Parathyroid adenoma (tissue), 2 donors: ENCODE data around the gene SH3BGR.

Source experiments
- H2AFZ ChIP-seq: fragments of 300-600 bp; sonication (generic); one replicate; pipeline ENCODE4 v1.7.0; 2017; ENCODE audit warnings: antibody characterized with exemption, mild to moderate bottlenecking
- H3K27ac ChIP-seq: fragments of 300-600 bp; sonication (generic); one replicate; pipeline ENCODE4 v1.7.0; 2017
- H3K27me3 ChIP-seq: fragments of 300-600 bp; sonication (generic); one replicate; pipeline ENCODE4 v1.7.0; 2017; ENCODE audit warnings: low read length; ENCODE audit not compliant: control insufficient read depth, insufficient read depth
- H3K36me3 ChIP-seq: fragments of 300-600 bp; sonication (generic); one replicate; pipeline ENCODE4 v1.7.0; 2017; ENCODE audit warnings: low read length; ENCODE audit not compliant: control insufficient read depth, insufficient read depth
- H3K4me1 ChIP-seq: fragments of 300-600 bp; sonication (generic); one replicate; pipeline ENCODE4 v1.7.0; 2017; ENCODE audit warnings: control low read depth
- H3K4me2 ChIP-seq: fragments of 300-600 bp; sonication (generic); one replicate; pipeline ENCODE4 v1.7.0; 2017; ENCODE audit warnings: low read length
- H3K4me3 ChIP-seq: fragments of 300-600 bp; sonication (generic); one replicate; pipeline ENCODE4 v1.7.0; 2017; ENCODE audit warnings: low read depth, low read length
- H3K79me2 ChIP-seq: fragments of 300-600 bp; sonication (generic); one replicate; pipeline ENCODE4 v1.7.0; 2017; ENCODE audit warnings: control low read depth
- H3K9ac ChIP-seq: fragments of 300-600 bp; sonication (generic); one replicate; pipeline ENCODE4 v1.7.0; 2017; ENCODE audit warnings: mild to moderate bottlenecking
- H3K9me3 ChIP-seq: fragments of 300-600 bp; sonication (generic); one replicate; pipeline ENCODE4 v1.7.0; 2017; ENCODE audit warnings: low read length; ENCODE audit not compliant: control insufficient read depth
- CTCF ChIP-seq: fragments of 300-600 bp; sonication (generic); IDR thresholded peaks from one replicate; pipeline ENCODE4 v1.7.0; 2017; ENCODE audit warnings: antibody characterized with exemption, mild to moderate bottlenecking
- donor health status: primary hyperparathyroidism.

Gene SH3BGR

GRCh38 chr21:39479814-39480182, 28.0 kb downstream of the SH3BGR start:
- H3K27ac ChIP-seq = no peak overlapping the region
- no peaks in the 10 kb centered on the region for H3K79me2 ChIP-seq
- H3K27me3 ChIP-seq = no peaks in the 10 kb centered on the region
- no peak overlapping the region for H3K4me3 ChIP-seq
- H3K9ac ChIP-seq = no peak overlapping the region
- no peak overlapping the region for H2AFZ ChIP-seq
- no peaks in the 10 kb centered on the region for H3K9me3 ChIP-seq
- no peaks in the 10 kb centered on the region for H3K4me1 ChIP-seq
- H3K4me2 ChIP-seq = no peak overlapping the region
- no peaks in the 10 kb centered on the region for H3K36me3 ChIP-seq
- no peak for TF ChIP-seq CTCF

GRCh38 chr21:39480271-39480670, 28.5 kb downstream of the SH3BGR start:
- Histone ChIP-seq H3K27ac (no peak overlapping the region), H3K4me1 (no peaks in the 10 kb centered on the region), H3K27me3 (no peaks in the 10 kb centered on the region), H3K36me3 (no peaks in the 10 kb centered on the region), H2AFZ (no peak overlapping the region), H3K79me2 (no peaks in the 10 kb centered on the region), H3K9me3 (no peaks in the 10 kb centered on the region), H3K9ac (no peak overlapping the region), H3K4me2 (no peak overlapping the region), H3K4me3 (no peak overlapping the region)
- TF ChIP-seq CTCF = no peak

- Histone ChIP-seq H3K27me3 (no peaks in the 10 kb centered on the region), H3K4me3 (no peak overlapping the region), H3K4me2 (no peak overlapping the region), H3K79me2 (no peaks in the 10 kb centered on the region), H2AFZ (no peak overlapping the region), H3K9ac (no peak overlapping the region), H3K36me3 (no peaks in the 10 kb centered on the region), H3K9me3 (no peaks in the 10 kb centered on the region), H3K4me1 (no peaks in the 10 kb centered on the region), H3K27ac (no peak overlapping the region)
- no peak for TF ChIP-seq CTCF
These were observed 30.1 kb downstream of the SH3BGR start for GRCh38 chr21:39481886-39482285.

- Histone ChIP-seq H3K4me3 (no peak overlapping the region), H3K36me3 (no peaks in the 10 kb centered on the region), H2AFZ (no peak overlapping the region), H3K4me2 (no peak overlapping the region), H3K27ac (no peak overlapping the region), H3K9ac (no peak overlapping the region), H3K4me1 (no peaks in the 10 kb centered on the region), H3K27me3 (no peaks in the 10 kb centered on the region), H3K9me3 (no peaks in the 10 kb centered on the region), H3K79me2 (no peaks in the 10 kb centered on the region)
- no peak for TF ChIP-seq CTCF
These were observed 32.1 kb downstream of the SH3BGR start for GRCh38 chr21:39483917-39484316.

DNA sequence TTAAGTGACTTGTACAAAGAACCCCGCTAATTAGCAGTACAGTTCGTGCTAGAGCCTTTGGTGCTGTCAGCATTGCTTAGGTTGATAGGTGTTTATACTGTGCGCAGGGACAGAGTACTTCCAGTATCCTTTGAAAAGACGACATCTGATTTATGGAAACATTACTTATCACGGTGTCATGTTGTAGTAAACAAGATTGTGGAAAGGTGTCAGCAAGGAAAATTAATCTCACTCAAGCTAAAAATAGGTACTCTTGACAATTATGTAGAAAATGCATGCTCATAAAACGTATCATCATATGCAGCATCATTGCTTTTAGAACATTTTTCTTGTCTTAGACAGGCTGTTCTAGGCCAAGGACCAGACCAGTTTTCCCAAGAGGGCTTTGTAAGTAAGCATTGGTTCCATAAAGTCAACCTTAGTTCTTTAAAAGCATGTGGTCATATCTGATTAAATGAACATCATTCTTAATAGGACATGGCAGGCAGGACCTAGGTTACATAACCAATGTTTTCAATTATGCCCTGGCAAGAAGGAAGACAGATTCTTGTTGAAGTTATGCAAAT, 33.0 kb downstream of the SH3BGR start:
- Histone ChIP-seq H3K27me3 (no peaks in the 10 kb centered on the region), H2AFZ (no peak overlapping the region), H3K9ac (no peak overlapping the region), H3K4me3 (no peak overlapping the region), H3K4me2 (no peak overlapping the region), H3K27ac (no peak overlapping the region), H3K36me3 (no peaks in the 10 kb centered on the region), H3K9me3 (no peaks in the 10 kb centered on the region), H3K4me1 (no peaks in the 10 kb centered on the region), H3K79me2 (no peaks in the 10 kb centered on the region)
- TF ChIP-seq CTCF = no peak
